Measurements from ENCODE around the gene MT1B.

MT1B gene

GRCh38 chr16:56684926-56685590 lies 33.4 kb downstream of the MT1B start:
- Mint-ChIP-seq H3K27ac (no peak overlapping the region), H3K4me1 (ENCODE audit: low read depth) (peaks cover 27% of the 10 kb centered on the region), H3K27me3 (peaks cover 19% of the 10 kb centered on the region), H3K9me3 (peaks cover 13% of the 10 kb centered on the region), H3K36me3 (ENCODE audit: low read depth) (peaks cover 9% of the 10 kb centered on the region), H3K4me3 (no peak overlapping the region)
- intact Hi-C loops (cut with micrococcal nuclease) = no loop called here

DNA sequence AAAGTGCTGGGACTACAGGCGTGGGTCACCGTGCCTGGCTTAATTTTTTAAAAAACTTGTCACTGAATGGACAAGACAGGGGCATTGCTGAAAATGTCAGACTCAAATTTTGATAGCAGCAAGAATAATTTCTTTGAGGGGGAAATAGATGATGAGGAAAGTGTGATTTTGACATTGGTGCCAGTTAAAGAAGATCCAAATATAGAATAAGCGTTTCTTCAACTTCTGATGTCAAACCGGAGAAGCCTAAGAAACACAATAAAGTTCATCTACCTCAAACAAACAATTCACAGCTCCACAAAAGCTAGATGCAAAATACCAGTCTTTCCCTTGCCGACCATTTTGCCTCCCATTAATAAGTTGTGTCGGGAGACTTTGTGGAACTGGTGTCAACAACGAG lies 35.1 kb downstream of the MT1B start:
- Mint-ChIP-seq H3K36me3 (ENCODE audit: low read depth) (peaks cover 9% of the 10 kb centered on the region), H3K27me3 (peaks cover 22% of the 10 kb centered on the region)

GRCh38 chr16:56688762-56689161 lies 37.1 kb downstream of the MT1B start:
- Mint-ChIP-seq H3K27ac (no peak overlapping the region), H3K9me3 (peaks cover 13% of the 10 kb centered on the region), H3K27me3 (peaks cover 22% of the 10 kb centered on the region), H3K4me1 (ENCODE audit: low read depth) (peaks cover 2% of the 10 kb centered on the region), H3K4me3 (no peak overlapping the region), H3K36me3 (ENCODE audit: low read depth) (peaks cover 9% of the 10 kb centered on the region)
- intact Hi-C loops (cut with micrococcal nuclease) = no loop called here

More for the DNA sequence above, 35.1 kb downstream of the MT1B start:
- H3K27ac Mint-ChIP-seq = no peak overlapping the region
- peaks cover 13% of the 10 kb centered on the region for H3K9me3 Mint-ChIP-seq
- intact Hi-C loops (cut with micrococcal nuclease) = no loop called here
- no peak overlapping the region for H3K4me3 Mint-ChIP-seq
- H3K4me1 Mint-ChIP-seq (ENCODE audit: low read depth) = peaks cover 22% of the 10 kb centered on the region

DNA sequence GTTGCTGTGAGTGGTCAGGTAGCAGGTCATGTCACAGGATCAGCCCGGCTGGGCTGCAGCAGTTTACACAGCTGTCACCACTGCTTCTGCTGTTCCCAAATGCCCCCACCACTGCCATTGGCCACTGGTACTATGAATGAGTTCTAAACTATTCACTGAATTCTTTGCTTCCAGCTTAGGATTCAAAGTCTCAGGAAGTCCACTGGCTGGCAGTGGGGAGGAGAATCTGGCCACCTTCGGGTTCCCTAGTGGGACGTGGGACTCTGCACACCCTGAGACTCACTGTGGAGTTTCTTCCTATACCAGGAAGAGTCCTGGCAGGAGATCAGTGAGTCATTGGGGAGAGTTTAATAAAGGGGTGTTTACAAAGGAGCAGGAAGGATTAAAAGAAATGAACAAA lies 37.5 kb downstream of the MT1B start:
- H3K9me3 Mint-ChIP-seq = peaks cover 13% of the 10 kb centered on the region
- H3K4me3 Mint-ChIP-seq = no peak overlapping the region
- no peak overlapping the region for H3K27ac Mint-ChIP-seq
- peaks cover 9% of the 10 kb centered on the region for H3K36me3 Mint-ChIP-seq (ENCODE audit: low read depth)
- no peaks in the 10 kb centered on the region for H3K4me1 Mint-ChIP-seq (ENCODE audit: low read depth)
- peaks cover 22% of the 10 kb centered on the region for H3K27me3 Mint-ChIP-seq
- intact Hi-C loops (cut with micrococcal nuclease) = no loop called here

GRCh38 chr16:56690420-56691122 lies 38.9 kb downstream of the MT1B start:
- Mint-ChIP-seq H3K36me3 (ENCODE audit: low read depth) (peaks cover 9% of the 10 kb centered on the region), H3K4me1 (ENCODE audit: low read depth) (no peaks in the 10 kb centered on the region), H3K27ac (no peak overlapping the region), H3K4me3 (no peak overlapping the region), H3K9me3 (peaks cover 13% of the 10 kb centered on the region), H3K27me3 (peaks cover 22% of the 10 kb centered on the region)
- intact Hi-C loops (cut with micrococcal nuclease) = no loop called here

DNA sequence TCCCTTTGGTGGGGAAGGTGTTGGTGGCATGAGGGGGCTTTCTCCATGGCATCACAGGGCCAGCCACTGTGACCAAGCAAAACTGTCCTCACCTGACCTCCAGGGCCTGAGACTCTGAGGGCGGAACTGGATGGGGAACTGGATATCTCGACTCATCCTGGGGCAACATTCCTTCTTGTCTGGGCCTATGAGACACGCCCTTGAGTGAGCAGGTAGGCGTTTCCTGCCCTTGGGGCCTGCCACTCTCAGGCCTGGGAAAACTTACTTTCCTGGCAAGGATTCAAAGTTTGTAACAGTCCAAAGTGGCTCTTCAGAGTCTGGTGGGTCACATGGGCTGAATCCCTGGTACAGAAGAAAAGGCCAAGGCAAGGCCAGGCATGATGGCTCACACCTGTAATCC lies 40.2 kb downstream of the MT1B start:
- Mint-ChIP-seq H3K27ac (no peak overlapping the region), H3K36me3 (ENCODE audit: low read depth) (no peaks in the 10 kb centered on the region), H3K4me3 (no peak overlapping the region), H3K4me1 (ENCODE audit: low read depth) (no peaks in the 10 kb centered on the region), H3K27me3 (peaks cover 15% of the 10 kb centered on the region), H3K9me3 (peaks cover 2% of the 10 kb centered on the region)
- intact Hi-C loops (cut with micrococcal nuclease) = no loop called here

GRCh38 chr16:56695246-56695645 lies 43.6 kb downstream of the MT1B start:
- Mint-ChIP-seq H3K9me3 (no peaks in the 10 kb centered on the region), H3K27me3 (peaks cover 11% of the 10 kb centered on the region), H3K27ac (no peak overlapping the region), H3K36me3 (ENCODE audit: low read depth) (no peaks in the 10 kb centered on the region), H3K4me3 (no peak overlapping the region), H3K4me1 (ENCODE audit: low read depth) (no peaks in the 10 kb centered on the region)
- intact Hi-C loops (cut with micrococcal nuclease) = no loop called here

- no peaks in the 10 kb centered on the region for H3K36me3 Mint-ChIP-seq (ENCODE audit: low read depth)
- H3K9me3 Mint-ChIP-seq = no peaks in the 10 kb centered on the region
- H3K4me3 Mint-ChIP-seq = no peak overlapping the region
- no peaks in the 10 kb centered on the region for H3K4me1 Mint-ChIP-seq (ENCODE audit: low read depth)
- intact Hi-C loops (cut with micrococcal nuclease) = no loop called here
- no peak overlapping the region for H3K27ac Mint-ChIP-seq
- H3K27me3 Mint-ChIP-seq = peaks cover 5% of the 10 kb centered on the region
Measured at GRCh38 chr16:56697456-56698155, 45.9 kb downstream of the MT1B start.

DNA sequence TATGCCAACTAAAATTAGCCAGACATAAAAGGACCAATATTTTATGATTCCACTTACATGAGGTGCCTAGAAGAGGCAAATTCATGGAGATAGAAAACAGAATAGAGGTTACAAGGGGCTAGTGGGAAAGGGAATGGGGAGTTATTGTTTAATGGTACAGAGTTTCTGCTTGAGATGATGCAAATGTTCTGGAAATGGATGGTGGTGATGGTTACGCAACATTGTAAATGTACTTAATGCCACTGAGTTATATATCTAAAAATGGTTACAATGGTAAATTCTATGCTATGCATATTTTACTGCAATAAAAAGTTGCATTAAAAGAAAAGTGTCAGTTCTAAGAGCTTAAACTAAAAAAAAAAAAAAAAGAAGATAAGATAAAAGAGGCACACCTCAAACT lies 48.5 kb downstream of the MT1B start:
- Mint-ChIP-seq H3K9me3 (no peaks in the 10 kb centered on the region), H3K4me3 (no peak overlapping the region), H3K4me1 (ENCODE audit: low read depth) (no peaks in the 10 kb centered on the region), H3K36me3 (ENCODE audit: low read depth) (no peaks in the 10 kb centered on the region), H3K27ac (no peak overlapping the region), H3K27me3 (peaks cover 5% of the 10 kb centered on the region)
- intact Hi-C loops (cut with micrococcal nuclease) = loop anchor here (5.0 kb wide), 1 partner anchor 188 kb away; no protein-coding TSS in a partner anchor

- peaks cover 5% of the 10 kb centered on the region for H3K27me3 Mint-ChIP-seq
Measured at GRCh38 chr16:56700631-56701030, 48.9 kb downstream of the MT1B start.

DNA sequence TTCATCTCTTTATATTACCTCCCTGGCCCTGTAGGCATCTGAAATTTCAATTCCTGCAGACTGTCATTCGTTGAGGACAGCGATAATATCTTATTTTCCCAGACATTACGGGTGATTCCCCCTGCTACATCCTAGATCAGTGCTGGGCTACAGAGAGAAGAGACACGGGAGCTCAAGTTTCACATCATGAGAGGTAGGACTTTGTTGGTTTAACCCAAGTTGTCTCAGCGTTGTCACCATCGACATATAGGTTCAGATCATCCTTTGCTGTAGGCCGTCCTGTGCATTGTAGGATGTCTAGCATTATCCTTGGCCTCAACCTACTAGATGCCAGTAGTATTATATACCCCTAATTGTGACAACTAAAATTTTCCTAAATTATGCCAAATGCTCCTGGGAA lies 49.8 kb downstream of the MT1B start:
- intact Hi-C loops (cut with micrococcal nuclease) = loop anchor here (5.0 kb wide), 1 partner anchor 189 kb away; no protein-coding TSS in a partner anchor
- Mint-ChIP-seq H3K27me3 (peaks cover 5% of the 10 kb centered on the region), H3K36me3 (ENCODE audit: low read depth) (no peaks in the 10 kb centered on the region), H3K4me1 (ENCODE audit: low read depth) (no peaks in the 10 kb centered on the region), H3K27ac (no peak overlapping the region), H3K9me3 (no peaks in the 10 kb centered on the region), H3K4me3 (no peak overlapping the region)

More at GRCh38 chr16:56700631-56701030, 48.9 kb downstream of the MT1B start:
- Mint-ChIP-seq H3K27ac (no peak overlapping the region), H3K4me3 (no peak overlapping the region), H3K9me3 (no peaks in the 10 kb centered on the region), H3K4me1 (ENCODE audit: low read depth) (no peaks in the 10 kb centered on the region), H3K36me3 (ENCODE audit: low read depth) (no peaks in the 10 kb centered on the region)
- intact Hi-C loops (cut with micrococcal nuclease) = loop anchor here (5.0 kb wide), 1 partner anchor 188 kb away; no protein-coding TSS in a partner anchor

Data from dendritic cell treated with granulocyte-macrophage colony-stimulating factor and Interleukin-4, amounts not matched to agents 40 ng/mL and 50 ng/mL, for 4 days (primary cell).